K562 (cell line): ENCODE data around the gene SLC34A3. TPM values are rescaled to one million over a fixed set of nuclear protein-coding genes. Genes with fewer than 3 reads are reported as not detected.

Experiments
- ATAC-seq: fragments of 200-7000 bp; cut with Tn5 transposase; 3 replicates; pipeline ENCODE4 v1.9.1; 2020; ENCODE audit warnings: moderate library complexity
- BruUV-seq: library from RNA; stranded (reverse); fragments of 400-500 nt; replicated peaks from 2 replicates; lab custom pipeline; 2021; lab: Mats Ljungman, UMichigan
- CTCF ChIA-PET: fragments of 300-600 bp; formaldehyde crosslinking; extraction: SDS; loops from one replicate; lab custom pipeline; 2021; ENCODE audit warnings: low intra/inter-chr PET ratio; lab: Yijun Ruan, JAX
- POLR2A ChIA-PET: fragments of 300-600, 350-650 bp; sonication (Branson Sonifier 250); formaldehyde crosslinking; extraction: SDS; loops from one replicate; lab custom pipeline; 2021; ENCODE audit warnings: antibody characterized with exemption, inconsistent platforms; lab: Yijun Ruan, JAX
- DNase-seq, 4 experiments: peaks; one replicate each; pipeline versions ENCODE4 v3.0.0 to v3.0.0-alpha.2; 2011 to 2018; ENCODE audit warnings: low spot score in 3 of 4, mixed read lengths in 3 of 4; ENCODE audit errors: extremely low read depth in 1 of 4
- FAIRE-seq: peaks from 2 replicates; lab custom pipeline; 2011; peaks lifted over from hg19 to GRCh38; lab: Jason Lieb, UNC
- H2AFZ ChIP-seq: 2 replicates; pipeline ENCODE4 v1.6.0; 2011; ENCODE audit warnings: low read depth, low read length, control low read depth, inconsistent platforms
- H3K27ac ChIP-seq: fragments of 200-600 bp; 3 replicates; pipeline ENCODE4 v1.8.0; 2011; ENCODE audit warnings: low read depth, mild to moderate bottlenecking, control low read depth, inconsistent platforms, low read length, moderate library complexity, mixed read lengths; ENCODE audit errors: extremely low read depth
- H3K27me3 ChIP-seq, 2 experiments: fragments of 300-600 bp in 1 of 2; 2 replicates in 1 of 2; 3 replicates in 1 of 2; pipeline versions ENCODE4 v1.6.0 to v1.8.0; 2011; ENCODE audit warnings: inconsistent platforms in 2 of 2, low read length in 2 of 2, mild to moderate bottlenecking in 1 of 2, mixed read lengths in 1 of 2, moderate library complexity in 1 of 2; ENCODE audit not compliant: control insufficient read depth in 2 of 2, insufficient read depth in 2 of 2
- H3K36me3 ChIP-seq: fragments of 300-600 bp; 3 replicates; pipeline ENCODE4 v1.8.0; 2011; ENCODE audit warnings: mild to moderate bottlenecking, low read length, inconsistent platforms; ENCODE audit not compliant: control insufficient read depth, insufficient read depth
- H3K4me1 ChIP-seq, 2 experiments: fragments of 200-600 bp in 1 of 2; replicated peaks in 1 of 2; 2 replicates in 1 of 2; 3 replicates in 1 of 2; pipeline versions ENCODE4 v1.5.1 to v1.8.0; 2011; ENCODE audit warnings: inconsistent platforms in 2 of 2, low read length in 2 of 2, mild to moderate bottlenecking in 1 of 2, mixed read lengths in 1 of 2, moderate library complexity in 1 of 2; ENCODE audit not compliant: control insufficient read depth in 2 of 2, insufficient read depth in 2 of 2
- H3K4me2 ChIP-seq: 2 replicates; pipeline ENCODE4 v1.6.1; 2011; ENCODE audit warnings: low read length, control low read depth, inconsistent platforms, mixed read lengths; ENCODE audit not compliant: insufficient read depth
- H3K4me3 ChIP-seq: fragments of 200-600 bp; sonication (generic), shearing (Covaris generic); 2 replicates; pipeline ENCODE4 v1.5.1; 2016; ENCODE audit warnings: control low read depth, inconsistent platforms
- H3K79me2 ChIP-seq: fragments of 200-600 bp; 3 replicates; pipeline ENCODE4 v1.8.0; 2011; ENCODE audit warnings: low read length, inconsistent platforms; ENCODE audit not compliant: control insufficient read depth, insufficient read depth
- H3K9ac ChIP-seq, 2 experiments: 2 replicates each; pipeline versions ENCODE4 v1.6.0 to v1.6.1; 2011; ENCODE audit warnings: low read depth in 2 of 2, low read length in 2 of 2, control low read depth in 1 of 2, inconsistent platforms in 1 of 2, mild to moderate bottlenecking in 1 of 2, mixed read lengths in 1 of 2; ENCODE audit not compliant: insufficient read depth in 1 of 2
- H3K9me1 ChIP-seq: one replicate; pipeline ENCODE4 v1.6.0; 2011; ENCODE audit warnings: inconsistent platforms, mild to moderate bottlenecking, low read length, moderate library complexity; ENCODE audit not compliant: control insufficient read depth, insufficient read depth
- H3K9me3 ChIP-seq: replicated peaks from 2 replicates; pipeline ENCODE4 v1.5.1; 2011; ENCODE audit warnings: low read depth, low read length, inconsistent platforms; ENCODE audit not compliant: control insufficient read depth, insufficient read depth
- H4K20me1 ChIP-seq: replicated peaks from 2 replicates; pipeline ENCODE4 v1.6.1; 2011; ENCODE audit warnings: low read length, inconsistent platforms, mixed read lengths; ENCODE audit not compliant: control insufficient read depth, insufficient read depth
- CBX3 ChIP-seq, 2 experiments: IDR thresholded peaks; 1 replicate in 1 of 2; 2 replicates in 1 of 2; pipeline ENCODE4 v1.6.1; 2012; ENCODE audit warnings: inconsistent platforms in 2 of 2, low read length in 2 of 2, borderline replicate concordance in 1 of 2, control low read depth in 1 of 2
- E2F3 ChIP-seq: fragments of 250-450 bp; sonication (Bioruptor Pico); IDR thresholded peaks from 2 replicates; pipeline ENCODE4 v1.4.0; 2020; ENCODE audit warnings: mild to moderate bottlenecking
- PHF8 ChIP-seq: fragments of 200-600 bp; sonication (generic); IDR thresholded peaks from 2 replicates; pipeline ENCODE4 v1.6.1; 2012; ENCODE audit warnings: mixed run types, mild to moderate bottlenecking, inconsistent platforms, low read length, moderate library complexity, borderline replicate concordance
- POLR2G ChIP-seq: fragments of 200-400 bp; formaldehyde crosslinking; IDR thresholded peaks from 2 replicates; pipeline ENCODE4 v1.6.1; 2017; ENCODE audit warnings: low read depth, mild to moderate bottlenecking, antibody characterized with exemption, low read length, moderate library complexity
- RBFOX2 ChIP-seq: fragments of 200-400 bp; formaldehyde crosslinking; IDR thresholded peaks from 2 replicates; pipeline ENCODE4 v1.6.1; 2017; ENCODE audit warnings: low read depth, mild to moderate bottlenecking, low read length, moderate library complexity
- RBM17 ChIP-seq: fragments of 200-400 bp; formaldehyde crosslinking; IDR thresholded peaks from 2 replicates; pipeline ENCODE4 v1.6.1; 2017; ENCODE audit warnings: low read depth, mild to moderate bottlenecking, low read length, borderline replicate concordance
- RBM22 ChIP-seq: fragments of 200-400 bp; formaldehyde crosslinking; IDR thresholded peaks from 2 replicates; pipeline ENCODE4 v1.6.1; 2018; ENCODE audit warnings: low read length, low read depth; ENCODE audit not compliant: poor library complexity, severe bottlenecking
- SNRNP70 ChIP-seq: fragments of 200-400 bp; formaldehyde crosslinking; optimal IDR thresholded peaks from 2 replicates; pipeline ENCODE3; 2017; ENCODE audit warnings: low read depth, low read length
- TCF7 ChIP-seq: sonication (generic); IDR thresholded peaks from 2 replicates; pipeline ENCODE4 v1.6.1; 2016; ENCODE audit warnings: antibody characterized with exemption, borderline replicate concordance
- WGBS: fragments of 100-300 bp; shearing (Covaris generic); methylation state at CpG from one replicate; pipeline ENCODE4 v1.1.6; 2016; ENCODE audit warnings: low coverage, mixed read lengths; ENCODE audit not compliant: insufficient coverage; ENCODE audit errors: missing lambda C conversion rate; 5-methylcytosine and 5-hydroxymethylcytosine counted together
- in situ Hi-C: fragments of 300-500 bp; cut with MboI; formaldehyde crosslinking; loops from 4 replicates; pipeline ENCODE4 v1.15.0; 2018; ENCODE audit warnings: inconsistent platforms, mixed read lengths
- intact Hi-C: fragments of 100-400 bp; cut with micrococcal nuclease; formaldehyde crosslinking; loops from 2 replicates; pipeline ENCODE4 v1.14.2; 2022
- polyA plus RNA-seq, 8 experiments: library from polyadenylated mRNA; depleted of rRNA in 4 of 8; stranded (reverse) in 5 of 8; unstranded in 3 of 8; fragments of >200 nt; fragmentation: Nextera tagmentation in 2 of 8; fragmentation: Illumina TruSeq in 1 of 8; extraction: Ambion mirVana in 2 of 8; extraction: Trizol in 1 of 8; gene quantifications; 2 replicates each; pipeline versions ENCODE4 v1.2.1 to v1.2.3, GENCODE V29; 2011 to 2014; ENCODE audit warnings: inconsistent platforms in 1 of 8, missing spikeins in 1 of 8
- total RNA-seq, 7 experiments: library from RNA; depleted of rRNA in 6 of 7; stranded (reverse); fragments of >200 nt in 6 of 7; fragmentation: Illumina TruSeq in 2 of 7; extraction: Trizol in 2 of 7; gene quantifications; 2 replicates each; pipeline versions ENCODE4 v1.2.1 to v1.2.3, GENCODE V29; 2011 to 2021; ENCODE audit warnings: low replicate concordance in 1 of 7
- TF ChIP-seq, protein P1 (sequence below): sonication (generic); formaldehyde crosslinking; IDR thresholded peaks from 2 replicates; pipeline ENCODE4 v1.8.0; 2022; ENCODE audit warnings: mild to moderate bottlenecking, missing genetic modification reagents

Gene SLC34A3
- total and polyA plus RNA-seq, 9 of the 15 experiments (the other 6 are each of a cell fraction or from before 2014, with no cell fraction given) = not detected

DNA sequence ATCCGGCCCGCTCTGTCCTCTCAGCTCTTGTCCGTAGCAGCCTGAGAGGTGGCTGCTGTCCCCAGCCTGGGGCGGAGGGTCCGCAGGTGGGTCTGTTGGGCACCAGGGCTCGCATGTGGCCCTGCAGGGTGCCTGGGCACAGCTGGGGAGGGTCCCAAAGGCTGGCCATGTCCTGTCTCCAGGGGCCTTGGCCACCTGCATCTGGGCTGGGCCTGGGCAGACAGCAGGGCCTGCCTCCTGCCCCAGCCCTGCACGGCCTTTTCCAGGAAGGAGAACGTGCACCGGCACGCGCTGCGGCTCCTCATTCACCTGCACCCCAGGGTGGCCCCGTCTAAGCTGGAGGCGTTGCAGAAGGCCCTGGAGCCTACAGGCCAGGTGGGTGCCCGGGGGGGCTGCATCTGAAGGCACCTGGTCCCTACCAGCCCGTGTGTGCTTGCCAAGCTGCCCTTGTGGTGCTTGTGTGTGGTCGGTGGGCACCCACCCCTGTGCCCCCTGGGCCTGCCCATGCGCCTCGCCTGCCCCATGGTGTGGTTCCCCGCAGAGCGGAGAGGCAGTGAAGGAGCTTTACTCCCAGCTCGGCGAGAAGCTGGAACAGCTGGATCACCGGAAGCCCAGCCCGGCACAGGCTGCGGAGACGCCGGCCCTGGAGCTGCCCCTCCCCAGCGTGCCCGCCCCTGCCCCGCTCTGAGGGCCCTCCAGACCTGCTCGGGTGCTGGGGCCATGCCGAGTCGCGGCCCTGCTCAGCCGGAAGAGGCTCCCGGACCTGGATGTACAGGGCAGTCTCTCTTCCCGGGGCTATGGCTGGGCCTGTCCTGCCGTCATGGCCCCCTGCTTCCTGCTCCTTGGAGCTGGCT is 41.8 kb downstream of the SLC34A3 start:
- POLR2A ChIA-PET = interaction anchor here (0.6 to 1.3 kb wide), 6 partner anchors 9 to 386 kb away, joined by 3 to 6 read pairs (median 3); partner anchors contain the start of gene TRAF2
- Histone ChIP-seq H3K9ac (peak overlapping the region in 1 of 2 experiments; percentile 65; a peak in 2 of 4 replicates), H3K4me3 (no peak overlapping the region), H3K9me3 (no peaks in the 10 kb centered on the region), H3K4me1 (peaks cover 37 to 83% of the 10 kb centered on the region in 2 experiments), H2AFZ (no peak overlapping the region), H3K9me1 (no peaks in the 10 kb centered on the region)
- in situ Hi-C loops (no loop called here), intact Hi-C loops (no loop called here)
- no peak for ATAC-seq
- TF ChIP-seq POLR2G = peak; percentile 61
- no peak for TF ChIP-seq SNRNP70
- TF ChIP-seq CBX3 (IDR thresholded peaks at IDR 0.05; ENCODE audit: borderline replicate concordance in 1 of 2, low read length in 2 of 2) = no peak
- TF ChIP-seq PHF8 = no peak
- TF ChIP-seq RBM17 = no peak
- TF ChIP-seq, protein P1, sequence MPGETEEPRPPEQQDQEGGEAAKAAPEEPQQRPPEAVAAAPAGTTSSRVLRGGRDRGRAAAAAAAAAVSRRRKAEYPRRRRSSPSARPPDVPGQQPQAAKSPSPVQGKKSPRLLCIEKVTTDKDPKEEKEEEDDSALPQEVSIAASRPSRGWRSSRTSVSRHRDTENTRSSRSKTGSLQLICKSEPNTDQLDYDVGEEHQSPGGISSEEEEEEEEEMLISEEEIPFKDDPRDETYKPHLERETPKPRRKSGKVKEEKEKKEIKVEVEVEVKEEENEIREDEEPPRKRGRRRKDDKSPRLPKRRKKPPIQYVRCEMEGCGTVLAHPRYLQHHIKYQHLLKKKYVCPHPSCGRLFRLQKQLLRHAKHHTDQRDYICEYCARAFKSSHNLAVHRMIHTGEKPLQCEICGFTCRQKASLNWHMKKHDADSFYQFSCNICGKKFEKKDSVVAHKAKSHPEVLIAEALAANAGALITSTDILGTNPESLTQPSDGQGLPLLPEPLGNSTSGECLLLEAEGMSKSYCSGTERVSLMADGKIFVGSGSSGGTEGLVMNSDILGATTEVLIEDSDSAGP (CRISPR knock-in tag) = no peak
- peak; percentile 31 for TF ChIP-seq RBM22
- no peak for TF ChIP-seq E2F3 (CRISPR knock-in tag)
- 0 out of 2 replicates have a peak, but pooled peaks have one; percentile 42 for TF ChIP-seq RBFOX2
- TF ChIP-seq TCF7 = no peak
- TF ChIP-seq, all 486 proteins: peak for 3
- FAIRE-seq (no peak), DNase-seq (no peak)
- Histone ChIP-seq H3K79me2 (peaks cover 10% of the 10 kb centered on the region; the same call in 2 of the 3 replicates), H3K36me3 (peaks cover 53% of the 10 kb centered on the region), H3K4me2 (no peak overlapping the region), H4K20me1 (no peaks in the 10 kb centered on the region), H3K27ac (no peak overlapping the region), H3K27me3 (no peaks in the 10 kb centered on the region)
- no TSS peak for BruUV-seq
- 85% methylated on average over 24 of the region's 39 CpGs for WGBS
- CTCF ChIA-PET = no interaction called here
